Measurements from ENCODE around the gene FOXD1. TPM values are rescaled to one million over a fixed set of nuclear protein-coding genes. Genes with fewer than 3 reads are reported as not detected.

Gene FOXD1
- total RNA-seq, 1 donor from 2014 or later, result 7.1 TPM

GRCh38 chr5:73486119-73486899, 37.7 kb upstream of the FOXD1 start:
- no peak for TF ChIP-seq CTCF (IDR thresholded peaks at IDR 0.05)
- no peak for DNase-seq (ENCODE audit: low spot score in 2 of 2)
- H3K36me3 ChIP-seq, result no peaks in the 10 kb centered on the region
- no peak overlapping the region for H3K27ac ChIP-seq
- no peak overlapping the region for H3K4me3 ChIP-seq
- H3K9me3 ChIP-seq, result no peaks in the 10 kb centered on the region
- H3K4me1 ChIP-seq, result no peaks in the 10 kb centered on the region
- intact Hi-C loops (cut with DNase I), result no loop called here
- no peaks in the 10 kb centered on the region for H3K27me3 ChIP-seq

- no peak overlapping the region for H3K4me3 ChIP-seq
- intact Hi-C loops (cut with DNase I), result no loop called here
- H3K27ac ChIP-seq, result no peak overlapping the region
- no peaks in the 10 kb centered on the region for H3K27me3 ChIP-seq
- H3K36me3 ChIP-seq, result no peaks in the 10 kb centered on the region
- TF ChIP-seq CTCF (IDR thresholded peaks at IDR 0.05), result no peak
- no peak for DNase-seq (ENCODE audit: low spot score in 2 of 2)
- no peaks in the 10 kb centered on the region for H3K9me3 ChIP-seq
- no peaks in the 10 kb centered on the region for H3K4me1 ChIP-seq
These were observed 37.1 kb upstream of the FOXD1 start for GRCh38 chr5:73485715-73486114.

GRCh38 chr5:73484511-73484910, 35.9 kb upstream of the FOXD1 start:
- Histone ChIP-seq H3K4me3 (no peak overlapping the region), H3K4me1 (no peaks in the 10 kb centered on the region), H3K27ac (no peak overlapping the region), H3K27me3 (no peaks in the 10 kb centered on the region), H3K9me3 (no peaks in the 10 kb centered on the region), H3K36me3 (no peaks in the 10 kb centered on the region)
- TF ChIP-seq CTCF (IDR thresholded peaks at IDR 0.05), result no peak
- intact Hi-C loops (cut with DNase I), result no loop called here
- no peak for DNase-seq (ENCODE audit: low spot score in 2 of 2)

GRCh38 chr5:73483676-73484075, 35.1 kb upstream of the FOXD1 start:
- Histone ChIP-seq H3K9me3 (no peaks in the 10 kb centered on the region), H3K27ac (no peak overlapping the region), H3K36me3 (no peaks in the 10 kb centered on the region), H3K4me1 (no peaks in the 10 kb centered on the region), H3K27me3 (no peaks in the 10 kb centered on the region), H3K4me3 (no peak overlapping the region)
- no peak for DNase-seq (ENCODE audit: low spot score in 2 of 2)
- no peak for TF ChIP-seq CTCF (IDR thresholded peaks at IDR 0.05)
- intact Hi-C loops (cut with DNase I), result no loop called here

GRCh38 chr5:73482383-73483136, 34.0 kb upstream of the FOXD1 start:
- DNase-seq (ENCODE audit: low spot score in 2 of 2), result no peak
- no peaks in the 10 kb centered on the region for H3K4me1 ChIP-seq

More at GRCh38 chr5:73482383-73483136, 34.0 kb upstream of the FOXD1 start:
- no peak overlapping the region for H3K27ac ChIP-seq
- TF ChIP-seq CTCF (IDR thresholded peaks at IDR 0.05), result no peak
- intact Hi-C loops (cut with DNase I), result no loop called here
- H3K36me3 ChIP-seq, result no peaks in the 10 kb centered on the region
- no peaks in the 10 kb centered on the region for H3K27me3 ChIP-seq
- no peaks in the 10 kb centered on the region for H3K9me3 ChIP-seq
- no peak overlapping the region for H3K4me3 ChIP-seq
